ENCODE data around the gene BABAM2. TPM values are rescaled to one million over a fixed set of nuclear protein-coding genes. Genes with fewer than 3 reads are reported as not detected.

BABAM2 gene
- total RNA-seq, 1 donor from 2014 or later = 35.3 TPM

GRCh38 chr2:28354920-28355520, 464.5 kb downstream of the BABAM2 start:
- Histone ChIP-seq H3K4me3 (ENCODE audit: low read depth, low read length) (no peak overlapping the region), H3K36me3 (ENCODE audit: control insufficient read depth, insufficient read depth, low read length) (no peaks in the 10 kb centered on the region), H3K27me3 (ENCODE audit: control insufficient read depth, insufficient read depth, low read length) (no peaks in the 10 kb centered on the region)
- TF ChIP-seq, protein P1, sequence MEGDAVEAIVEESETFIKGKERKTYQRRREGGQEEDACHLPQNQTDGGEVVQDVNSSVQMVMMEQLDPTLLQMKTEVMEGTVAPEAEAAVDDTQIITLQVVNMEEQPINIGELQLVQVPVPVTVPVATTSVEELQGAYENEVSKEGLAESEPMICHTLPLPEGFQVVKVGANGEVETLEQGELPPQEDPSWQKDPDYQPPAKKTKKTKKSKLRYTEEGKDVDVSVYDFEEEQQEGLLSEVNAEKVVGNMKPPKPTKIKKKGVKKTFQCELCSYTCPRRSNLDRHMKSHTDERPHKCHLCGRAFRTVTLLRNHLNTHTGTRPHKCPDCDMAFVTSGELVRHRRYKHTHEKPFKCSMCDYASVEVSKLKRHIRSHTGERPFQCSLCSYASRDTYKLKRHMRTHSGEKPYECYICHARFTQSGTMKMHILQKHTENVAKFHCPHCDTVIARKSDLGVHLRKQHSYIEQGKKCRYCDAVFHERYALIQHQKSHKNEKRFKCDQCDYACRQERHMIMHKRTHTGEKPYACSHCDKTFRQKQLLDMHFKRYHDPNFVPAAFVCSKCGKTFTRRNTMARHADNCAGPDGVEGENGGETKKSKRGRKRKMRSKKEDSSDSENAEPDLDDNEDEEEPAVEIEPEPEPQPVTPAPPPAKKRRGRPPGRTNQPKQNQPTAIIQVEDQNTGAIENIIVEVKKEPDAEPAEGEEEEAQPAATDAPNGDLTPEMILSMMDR (IDR thresholded peaks at IDR 0.05; ENCODE audit: insufficient read depth, low read length, poor library complexity, severe bottlenecking) = no peak
- DNase-seq (ENCODE audit: low read depth) = no peak

DNA sequence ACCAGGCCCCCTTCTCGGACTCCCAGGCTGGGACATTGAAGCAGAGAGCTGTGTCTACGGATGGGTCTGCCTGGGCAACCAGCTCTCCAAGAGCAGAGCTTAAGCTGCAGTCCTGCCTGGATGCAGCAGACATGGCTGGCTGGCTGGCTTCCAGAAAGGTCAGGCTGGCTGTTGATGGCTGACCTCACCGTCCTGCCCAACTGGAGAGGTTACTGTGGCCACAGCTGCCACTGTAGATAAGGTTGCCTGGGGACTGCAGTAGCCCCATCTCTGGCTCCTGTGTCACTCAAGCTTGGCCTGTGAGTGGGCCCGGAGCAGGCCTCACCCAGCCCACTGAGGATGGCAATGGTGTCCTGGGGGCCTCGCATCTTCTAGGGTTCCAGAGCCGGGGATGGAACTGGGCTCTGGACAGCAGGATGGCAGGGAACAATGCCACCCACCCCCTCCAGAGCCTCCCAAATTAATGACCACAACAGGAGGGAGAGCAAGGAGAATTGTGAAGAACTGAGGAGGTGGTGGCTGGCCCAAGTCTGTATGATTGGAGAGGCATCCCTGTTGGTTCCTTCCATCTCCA, 465.1 kb downstream of the BABAM2 start:
- DNase-seq (ENCODE audit: low read depth) = no peak
- no peaks in the 10 kb centered on the region for H3K36me3 ChIP-seq (ENCODE audit: control insufficient read depth, insufficient read depth, low read length)
- H3K27me3 ChIP-seq (ENCODE audit: control insufficient read depth, insufficient read depth, low read length) = no peaks in the 10 kb centered on the region
- no peak overlapping the region for H3K4me3 ChIP-seq (ENCODE audit: low read depth, low read length)
- TF ChIP-seq, protein P1 (IDR thresholded peaks at IDR 0.05; ENCODE audit: insufficient read depth, low read length, poor library complexity, severe bottlenecking) = no peak

DNA sequence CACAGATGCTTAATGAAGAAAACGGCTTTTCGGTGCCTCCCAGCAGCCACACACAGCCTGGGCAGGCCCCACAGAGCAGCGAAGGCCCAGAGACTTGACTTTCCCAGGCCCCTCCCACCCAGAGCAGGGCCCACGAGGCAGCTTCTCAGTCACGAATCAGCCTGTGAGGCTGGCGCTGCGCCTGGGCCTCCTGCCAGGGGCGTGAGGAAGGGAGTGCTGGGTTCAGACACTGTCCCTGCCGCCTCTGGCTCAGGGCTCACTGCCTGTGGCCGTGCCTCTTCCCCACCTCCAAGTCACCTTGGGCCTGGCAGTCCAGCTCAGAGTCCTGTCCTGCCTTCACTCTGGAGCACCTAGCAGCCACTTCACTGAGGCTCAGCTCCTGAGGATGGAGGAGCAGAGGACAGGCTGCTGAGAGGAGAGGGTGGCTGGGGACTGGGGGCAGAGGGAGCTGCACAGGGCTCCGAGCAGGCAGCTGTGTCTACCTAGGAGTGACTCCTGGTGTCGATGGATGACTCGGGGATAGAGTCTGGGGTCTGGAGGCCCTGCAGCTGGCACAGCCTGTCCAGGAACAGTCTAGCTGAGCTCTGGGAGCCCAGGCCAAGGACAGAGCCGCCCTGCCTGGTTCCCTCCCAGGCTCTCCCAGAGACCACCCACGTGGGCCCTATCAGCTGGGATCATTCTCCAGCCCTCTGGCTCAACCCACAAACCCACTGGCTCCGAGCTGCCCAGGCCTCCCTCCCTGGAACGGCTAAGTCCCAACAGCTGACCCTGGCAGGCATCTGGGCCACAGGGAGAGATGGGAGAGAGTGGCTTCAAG, 465.8 kb downstream of the BABAM2 start:
- Histone ChIP-seq H3K27me3 (ENCODE audit: control insufficient read depth, insufficient read depth, low read length) (no peaks in the 10 kb centered on the region), H3K4me3 (ENCODE audit: low read depth, low read length) (no peak overlapping the region), H3K36me3 (ENCODE audit: control insufficient read depth, insufficient read depth, low read length) (no peaks in the 10 kb centered on the region)
- DNase-seq (ENCODE audit: low read depth) = no peak
- TF ChIP-seq, protein P1 (IDR thresholded peaks at IDR 0.05; ENCODE audit: insufficient read depth, low read length, poor library complexity, severe bottlenecking) = no peak

DNA sequence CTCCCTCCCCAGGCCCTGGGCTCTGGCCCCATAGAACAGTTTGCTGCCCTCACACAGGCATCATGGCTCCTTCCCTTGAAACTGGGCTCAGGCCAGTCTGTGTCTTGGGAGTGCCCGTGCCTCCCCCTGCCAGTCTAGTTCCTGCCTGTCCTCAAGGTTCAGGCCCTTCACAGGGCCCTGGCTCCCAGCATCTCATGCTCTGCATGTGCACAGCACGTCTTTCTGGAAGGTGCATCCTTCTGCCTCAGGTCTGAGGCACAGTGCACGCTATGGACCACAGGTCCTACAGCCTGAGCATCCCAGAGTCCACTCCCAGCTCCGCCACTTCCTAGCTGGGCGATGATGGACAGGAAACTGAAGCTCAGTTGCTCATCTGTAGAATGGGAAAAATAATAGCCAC, 466.5 kb downstream of the BABAM2 start:
- no peak overlapping the region for H3K4me3 ChIP-seq (ENCODE audit: low read depth, low read length)

GRCh38 chr2:28357948-28358667, 467.6 kb downstream of the BABAM2 start:
- Histone ChIP-seq H3K36me3 (ENCODE audit: control insufficient read depth, insufficient read depth, low read length) (no peaks in the 10 kb centered on the region), H3K4me3 (ENCODE audit: low read depth, low read length) (no peak overlapping the region), H3K27me3 (ENCODE audit: control insufficient read depth, insufficient read depth, low read length) (no peaks in the 10 kb centered on the region)
- TF ChIP-seq, protein P1 (IDR thresholded peaks at IDR 0.05; ENCODE audit: insufficient read depth, low read length, poor library complexity, severe bottlenecking) = no peak
- no peak for DNase-seq (ENCODE audit: low read depth)

More for the DNA sequence above, 466.5 kb downstream of the BABAM2 start:
- TF ChIP-seq, protein P1 (IDR thresholded peaks at IDR 0.05; ENCODE audit: insufficient read depth, low read length, poor library complexity, severe bottlenecking) = no peak
- no peaks in the 10 kb centered on the region for H3K36me3 ChIP-seq (ENCODE audit: control insufficient read depth, insufficient read depth, low read length)
- H3K27me3 ChIP-seq (ENCODE audit: control insufficient read depth, insufficient read depth, low read length) = no peaks in the 10 kb centered on the region
- DNase-seq (ENCODE audit: low read depth) = no peak
